ENCODE data around the gene PLXNB2. TPM values are rescaled to one million over a fixed set of nuclear protein-coding genes. Genes with fewer than 3 reads are reported as not detected.

Gene PLXNB2
- total RNA-seq, 3 donors from 2014 or later (not counting 1 experiment from before 2014, with no cell fraction given): 6.0 to 34.7 (median 18.9) TPM

- ATAC-seq (no peak), DNase-seq (no peak)
- Histone ChIP-seq H3K4me3 (ENCODE audit: low read length) (no peak overlapping the region), H3K9me3 (ENCODE audit: control insufficient read depth, insufficient read depth, low read length) (no peaks in the 10 kb centered on the region), H3K4me1 (ENCODE audit: control insufficient read depth, insufficient read depth, low read length) (peaks cover 79% of the 10 kb centered on the region), H3K27ac (ENCODE audit: low read length) (peak overlapping the region; percentile 33), H3K36me3 (ENCODE audit: control insufficient read depth, insufficient read depth, low read length) (no peaks in the 10 kb centered on the region), H3K27me3 (ENCODE audit: control insufficient read depth, insufficient read depth, low read length) (peaks cover 15% of the 10 kb centered on the region)
- TF ChIP-seq CTCF (IDR thresholded peaks at IDR 0.05): no peak
- Mint-ChIP-seq H3K4me3 (no peak overlapping the region), H3K27me3 (ENCODE audit: low read depth in 2 of 2) (peaks cover 6 to 23% of the 10 kb centered on the region in 2 donors), H3K27ac (no peak overlapping the region), H3K36me3 (no peaks in the 10 kb centered on the region), H3K4me1 (peaks cover 0 to 9% of the 10 kb centered on the region in 2 donors), H3K9me3 (no peaks in the 10 kb centered on the region)
- WGBS (ENCODE audit: insufficient coverage): 90% methylated on average over 14 of the region's 14 CpGs
- intact Hi-C loops (cut with micrococcal nuclease): no loop called here
Observed at GRCh38 chr22:50305393-50305922, 2.0 kb downstream of the PLXNB2 start.

- H3K9me3 Mint-ChIP-seq: no peaks in the 10 kb centered on the region
- intact Hi-C loops (cut with micrococcal nuclease): no loop called here
- Histone ChIP-seq H3K9me3 (ENCODE audit: control insufficient read depth, insufficient read depth, low read length) (no peaks in the 10 kb centered on the region), H3K27me3 (ENCODE audit: control insufficient read depth, insufficient read depth, low read length) (peaks cover 15% of the 10 kb centered on the region), H3K4me3 (ENCODE audit: low read length) (no peak overlapping the region), H3K27ac (ENCODE audit: low read length) (peak overlapping the region; percentile 52), H3K4me1 (ENCODE audit: control insufficient read depth, insufficient read depth, low read length) (peaks cover 79% of the 10 kb centered on the region), H3K36me3 (ENCODE audit: control insufficient read depth, insufficient read depth, low read length) (no peaks in the 10 kb centered on the region)
- DNase-seq (no peak), ATAC-seq (peak in 2 of 3 donors; percentile 12 to 21)
- H3K4me3 Mint-ChIP-seq: no peak overlapping the region
- WGBS (ENCODE audit: insufficient coverage): 74% methylated on average over 21 of the region's 22 CpGs
- H3K27ac Mint-ChIP-seq: peak overlapping the region in 1 of 2 donors; percentile 67
- H3K27me3 Mint-ChIP-seq (ENCODE audit: low read depth in 2 of 2): peaks cover 6 to 23% of the 10 kb centered on the region in 2 donors
- H3K4me1 Mint-ChIP-seq: peaks cover 0 to 9% of the 10 kb centered on the region in 2 donors
- no peak for TF ChIP-seq CTCF (IDR thresholded peaks at IDR 0.05)
- no peaks in the 10 kb centered on the region for H3K36me3 Mint-ChIP-seq
Observed at GRCh38 chr22:50304528-50305392, 2.7 kb downstream of the PLXNB2 start.

- Mint-ChIP-seq H3K9me3 (no peaks in the 10 kb centered on the region), H3K27ac (peak overlapping the region in 1 of 2 donors; percentile 67), H3K4me3 (no peak overlapping the region), H3K4me1 (peaks cover 0 to 9% of the 10 kb centered on the region in 2 donors), H3K27me3 (ENCODE audit: low read depth in 2 of 2) (peaks cover 6 to 23% of the 10 kb centered on the region in 2 donors), H3K36me3 (no peaks in the 10 kb centered on the region)
- no peak for TF ChIP-seq CTCF (IDR thresholded peaks at IDR 0.05)
- 49% methylated on average over 11 of the region's 11 CpGs for WGBS (ENCODE audit: insufficient coverage)
- Histone ChIP-seq H3K27me3 (ENCODE audit: control insufficient read depth, insufficient read depth, low read length) (peaks cover 15% of the 10 kb centered on the region), H3K36me3 (ENCODE audit: control insufficient read depth, insufficient read depth, low read length) (no peaks in the 10 kb centered on the region), H3K4me1 (ENCODE audit: control insufficient read depth, insufficient read depth, low read length) (peaks cover 76% of the 10 kb centered on the region), H3K4me3 (ENCODE audit: low read length) (no peak overlapping the region), H3K27ac (ENCODE audit: low read length) (peak overlapping the region; percentile 52), H3K9me3 (ENCODE audit: control insufficient read depth, insufficient read depth, low read length) (no peaks in the 10 kb centered on the region)
- peak in 2 of 3 donors; percentile 24 for ATAC-seq
- no peak for DNase-seq
- intact Hi-C loops (cut with micrococcal nuclease): no loop called here
Observed at GRCh38 chr22:50303848-50304527, 3.5 kb downstream of the PLXNB2 start.

All from natural killer cell (primary cell).